H1 (cell line): ENCODE measurements around the gene VEGFC. TPM values are rescaled to one million over a fixed set of nuclear protein-coding genes. Genes with fewer than 3 reads are reported as not detected.

Experiments used
- CTCF ChIA-PET: fragments of 300-600 bp; sonication (Branson Sonifier 250); formaldehyde crosslinking; loops from one replicate; lab custom pipeline; 2021; ENCODE audit not compliant: partially characterized antibody; lab: Charles Lee
- POLR2A ChIA-PET: fragments of 300-600 bp; sonication (Branson Sonifier 250); formaldehyde crosslinking; loops from one replicate; lab custom pipeline; 2021; ENCODE audit warnings: inconsistent platforms; ENCODE audit not compliant: partially characterized antibody; lab: Charles Lee
- DNase-seq, 2 experiments: peaks; one replicate each; pipeline versions ENCODE4 v3.0.0 to v3.0.0-alpha.2; 2010 to 2022; ENCODE audit warnings: low spot score in 2 of 2, low read depth in 1 of 2, mixed read lengths in 1 of 2
- FAIRE-seq: peaks from 2 replicates; lab custom pipeline; 2011; peaks lifted over from hg19 to GRCh38; lab: Jason Lieb, UNC
- H2AFZ ChIP-seq: 2 replicates; pipeline ENCODE4 v1.8.1; 2012; ENCODE audit warnings: low read length, inconsistent platforms
- H2AK5ac ChIP-seq: 2 replicates; pipeline ENCODE4 v1.6.1; 2013; ENCODE audit warnings: low read depth, low read length
- H2BK120ac ChIP-seq: replicated peaks from 2 replicates; pipeline ENCODE3; 2013; ENCODE audit warnings: low read depth, low read length, inconsistent platforms
- H2BK12ac ChIP-seq: 2 replicates; pipeline ENCODE4 v1.6.1; 2013; ENCODE audit warnings: low read depth, low read length
- H2BK15ac ChIP-seq: 2 replicates; pipeline ENCODE4 v1.6.1; 2013; ENCODE audit warnings: low read length
- H2BK20ac ChIP-seq: 2 replicates; pipeline ENCODE4 v1.6.1; 2013; ENCODE audit warnings: low read length
- H2BK5ac ChIP-seq: 2 replicates; pipeline ENCODE4 v1.6.1; 2013; ENCODE audit warnings: low read depth, low read length
- H3K14ac ChIP-seq: 2 replicates; pipeline ENCODE4 v1.6.1; 2013; ENCODE audit warnings: inconsistent platforms; ENCODE audit not compliant: insufficient read length
- H3K18ac ChIP-seq: 2 replicates; pipeline ENCODE4 v1.6.1; 2013; ENCODE audit warnings: low read length; ENCODE audit errors: extremely low read depth
- H3K23ac ChIP-seq: 2 replicates; pipeline ENCODE4 v1.6.1; 2013; ENCODE audit warnings: inconsistent platforms; ENCODE audit not compliant: insufficient read length
- H3K23me2 ChIP-seq: 2 replicates; pipeline ENCODE4 v1.6.1; 2013; ENCODE audit warnings: low read depth, low read length
- H3K27ac ChIP-seq: 2 replicates; pipeline ENCODE4 v1.6.1; 2011; ENCODE audit warnings: low read depth, low read length, inconsistent platforms
- H3K27me3 ChIP-seq, 4 experiments: replicated peaks in 1 of 4; 1 replicate in 1 of 4; 2 replicates in 3 of 4; pipeline versions ENCODE4 v1.6.1 to v1.8.1; 2011 to 2013; ENCODE audit warnings: low read length in 3 of 4, mild to moderate bottlenecking in 3 of 4, inconsistent platforms in 2 of 4, mixed read lengths in 2 of 4, moderate library complexity in 1 of 4; ENCODE audit not compliant: control insufficient read depth in 3 of 4, insufficient read depth in 3 of 4; ENCODE audit errors: extremely low read depth in 1 of 4
- H3K36me3 ChIP-seq, 4 experiments: 2 replicates each; pipeline versions ENCODE4 v1.6.1 to v1.8.1; 2011 to 2013; ENCODE audit warnings: mild to moderate bottlenecking in 4 of 4, low read length in 3 of 4, moderate library complexity in 2 of 4, control low read depth in 1 of 4, inconsistent platforms in 1 of 4; ENCODE audit not compliant: insufficient read depth in 4 of 4, control insufficient read depth in 2 of 4
- H3K4ac ChIP-seq: replicated peaks from 2 replicates; pipeline ENCODE3; 2013; ENCODE audit warnings: low read length, low read depth, mixed read lengths, inconsistent platforms; ENCODE audit not compliant: insufficient read length
- H3K4me1 ChIP-seq, 4 experiments: replicated peaks in 1 of 4; 1 replicate in 1 of 4; 2 replicates in 3 of 4; pipeline versions ENCODE4 v1.6.1 to v1.8.1; 2011 to 2013; ENCODE audit warnings: low read length in 3 of 4, inconsistent platforms in 2 of 4, mixed read lengths in 1 of 4; ENCODE audit not compliant: insufficient read depth in 4 of 4, control insufficient read depth in 3 of 4
- H3K4me2 ChIP-seq, 2 experiments: 2 replicates each; pipeline versions ENCODE4 v1.6.1 to v1.8.1; 2011 to 2013; ENCODE audit warnings: low read depth in 2 of 2, low read length in 2 of 2, control low read depth in 1 of 2, inconsistent platforms in 1 of 2, mild to moderate bottlenecking in 1 of 2; ENCODE audit not compliant: insufficient read depth in 1 of 2
- H3K4me3 ChIP-seq, 4 experiments: fragments of 200-600, 300-600 bp in 1 of 4; sonication (generic), shearing (Covaris generic), sonication (Bioruptor Twin) in 1 of 4; 2 replicates each; pipeline versions ENCODE4 v1.5.1 to v1.8.1; 2011 to 2016; ENCODE audit warnings: low read length in 4 of 4, low read depth in 3 of 4, control low read depth in 2 of 4, inconsistent platforms in 2 of 4, mild to moderate bottlenecking in 2 of 4, mixed read lengths in 1 of 4, moderate library complexity in 1 of 4; ENCODE audit not compliant: insufficient read depth in 2 of 4; ENCODE audit errors: extremely low read depth in 1 of 4
- H3K56ac ChIP-seq: replicated peaks from 2 replicates; pipeline ENCODE3; 2013; ENCODE audit warnings: low read depth, mild to moderate bottlenecking, mixed read lengths, low read length, inconsistent platforms; ENCODE audit not compliant: insufficient read length
- H3K79me1 ChIP-seq: 2 replicates; pipeline ENCODE4 v1.6.1; 2013; ENCODE audit warnings: low read depth, low read length, control low read depth
- H3K79me2 ChIP-seq, 2 experiments: 2 replicates each; pipeline versions ENCODE4 v1.6.1 to v1.8.1; 2012 to 2013; ENCODE audit warnings: low read length in 2 of 2, mild to moderate bottlenecking in 2 of 2, inconsistent platforms in 1 of 2; ENCODE audit not compliant: insufficient read depth in 2 of 2, control insufficient read depth in 1 of 2
- H3K9ac ChIP-seq, 4 experiments: replicated peaks in 1 of 4; 1 replicate in 1 of 4; 2 replicates in 3 of 4; pipeline versions ENCODE4 v1.6.1 to v1.8.1; 2011 to 2013; ENCODE audit warnings: low read depth in 3 of 4, low read length in 3 of 4, control low read depth in 2 of 4, mild to moderate bottlenecking in 2 of 4, moderate library complexity in 2 of 4, inconsistent platforms in 1 of 4; ENCODE audit errors: extremely low read depth in 1 of 4
- H3K9me3 ChIP-seq, 2 experiments: 2 replicates each; pipeline versions ENCODE4 v1.6.1 to v1.8.1; 2012 to 2013; ENCODE audit warnings: mild to moderate bottlenecking in 2 of 2, moderate library complexity in 2 of 2, control low read depth in 1 of 2, inconsistent platforms in 1 of 2, low read depth in 1 of 2, low read length in 1 of 2, mixed read lengths in 1 of 2; ENCODE audit not compliant: insufficient read depth in 2 of 2
- H4K20me1 ChIP-seq, 2 experiments: replicated peaks in 1 of 2; 2 replicates each; pipeline versions ENCODE3 to v1.8.1; 2011 to 2013; ENCODE audit warnings: inconsistent platforms in 2 of 2, low read length in 2 of 2, mild to moderate bottlenecking in 1 of 2; ENCODE audit not compliant: insufficient read depth in 2 of 2, control insufficient read depth in 1 of 2
- H4K5ac ChIP-seq: 2 replicates; pipeline ENCODE4 v1.6.1; 2013; ENCODE audit warnings: low read length, low read depth, mixed read lengths, inconsistent platforms; ENCODE audit not compliant: insufficient read length
- H4K8ac ChIP-seq: 2 replicates; pipeline ENCODE4 v1.8.0; 2013; ENCODE audit warnings: mild to moderate bottlenecking, moderate library complexity, low read length, inconsistent platforms; ENCODE audit not compliant: insufficient read depth; ENCODE audit errors: extremely low read depth
- H4K91ac ChIP-seq: replicated peaks from 2 replicates; pipeline ENCODE3; 2013; ENCODE audit warnings: low read length, mixed read lengths, inconsistent platforms; ENCODE audit not compliant: insufficient read length
- CTBP2 ChIP-seq: IDR thresholded peaks from 2 replicates; pipeline ENCODE4 v1.7.0; 2011; ENCODE audit warnings: borderline replicate concordance, mild to moderate bottlenecking, moderate library complexity, mixed read lengths, low read length; ENCODE audit not compliant: insufficient read depth, insufficient read length
- EP300 ChIP-seq, 2 experiments: IDR thresholded peaks; 1 replicate in 1 of 2; 2 replicates in 1 of 2; pipeline ENCODE4 v1.6.1; 2011 to 2012; ENCODE audit warnings: low read depth in 2 of 2, low read length in 2 of 2, mild to moderate bottlenecking in 2 of 2, borderline replicate concordance in 1 of 2, inconsistent platforms in 1 of 2, moderate library complexity in 1 of 2
- EZH2 ChIP-seq: fragments of 200-600 bp; sonication (generic); IDR thresholded peaks from 2 replicates; pipeline ENCODE4 v1.7.1; 2012; ENCODE audit warnings: low read depth, mild to moderate bottlenecking, moderate library complexity, low read length, inconsistent platforms; ENCODE audit not compliant: severe bottlenecking
- GABPA ChIP-seq: IDR thresholded peaks from 2 replicates; pipeline ENCODE4 v1.6.1; 2011; ENCODE audit warnings: mild to moderate bottlenecking, low read length, moderate library complexity, borderline replicate concordance; ENCODE audit not compliant: insufficient read depth
- JUN ChIP-seq: IDR thresholded peaks from 2 replicates; pipeline ENCODE4 v1.6.1; 2011; ENCODE audit warnings: low read depth, mild to moderate bottlenecking, improper control_type of control experiment, low read length
- NRF1 ChIP-seq: IDR thresholded peaks from 2 replicates; pipeline ENCODE4 v1.6.1; 2011; ENCODE audit warnings: mild to moderate bottlenecking, low read depth, low read length, improper control_type of control experiment
- SAP30 ChIP-seq: fragments of 300-600 bp; sonication (generic); IDR thresholded peaks from 2 replicates; pipeline ENCODE4 v1.7.1; 2012; ENCODE audit warnings: low read length, moderate library complexity, mild to moderate bottlenecking, inconsistent platforms; ENCODE audit not compliant: insufficient read depth, insufficient replicate concordance
- TAF7 ChIP-seq: optimal IDR thresholded peaks from 2 replicates; pipeline ENCODE3; 2011; ENCODE audit warnings: low read depth, mild to moderate bottlenecking, inconsistent platforms, low read length, moderate library complexity, borderline replicate concordance
- WGBS, 2 experiments: shearing (Covaris generic) in 1 of 2; methylation state at CpG; one replicate each; pipeline versions ENCODE4 v1.1.6 to v1.1.7; 2013 to 2015; ENCODE audit warnings: low lambda C conversion rate in 2 of 2, mixed read lengths in 2 of 2, inconsistent platforms in 1 of 2, low coverage in 1 of 2, missing lambda C conversion rate in 1 of 2; ENCODE audit not compliant: insufficient replicate concordance in 2 of 2, insufficient coverage in 1 of 2, insufficient read length in 1 of 2; ENCODE audit errors: extremely low coverage in 1 of 2, missing lambda C conversion rate in 1 of 2; 5-methylcytosine and 5-hydroxymethylcytosine counted together
- polyA plus RNA-seq, 7 experiments: library from polyadenylated mRNA; depleted of rRNA in 3 of 7; stranded (reverse) in 5 of 7; unstranded in 2 of 7; fragments of >200 nt in 5 of 7; fragments of 200-250 nt in 2 of 7; gene quantifications; 1 replicate in 5 of 7; 2 replicates in 1 of 7; 4 replicates in 1 of 7; pipeline versions ENCODE4 v1.2.1 to v1.2.3, GENCODE V29; 2011 to 2013; ENCODE audit warnings: missing spikeins in 2 of 7, mixed read lengths in 2 of 7
- total RNA-seq: library from RNA; stranded (reverse); fragmentation: NEBNext Ultra II Directional; extraction: Animal tissue kit (Norgen Biotek cat#: 25700); gene quantifications from 2 replicates; pipeline ENCODE4 v1.2.1, GENCODE V29; 2021
- TF ChIP-seq, protein P1 (sequence below), 3 experiments: IDR thresholded peaks; 1 replicate in 2 of 3; 2 replicates in 1 of 3; pipeline versions ENCODE4 v1.5.1 to v1.6.1; 2011; ENCODE audit warnings: low read length in 3 of 3, mild to moderate bottlenecking in 3 of 3, inconsistent platforms in 2 of 3, low read depth in 1 of 3, moderate library complexity in 1 of 3; ENCODE audit not compliant: insufficient read depth in 1 of 3; ENCODE audit errors: control extremely low read depth in 1 of 3
- TF ChIP-seq, protein P2 (sequence below): IDR thresholded peaks from 2 replicates; pipeline ENCODE4 v1.6.1; 2012; ENCODE audit warnings: inconsistent platforms

The VEGFC gene
- total and polyA plus RNA-seq, 2 of the 8 experiments (the other 6 are each of a cell fraction or from before 2014, with no cell fraction given): 0.53 to 1.4 TPM

DNA sequence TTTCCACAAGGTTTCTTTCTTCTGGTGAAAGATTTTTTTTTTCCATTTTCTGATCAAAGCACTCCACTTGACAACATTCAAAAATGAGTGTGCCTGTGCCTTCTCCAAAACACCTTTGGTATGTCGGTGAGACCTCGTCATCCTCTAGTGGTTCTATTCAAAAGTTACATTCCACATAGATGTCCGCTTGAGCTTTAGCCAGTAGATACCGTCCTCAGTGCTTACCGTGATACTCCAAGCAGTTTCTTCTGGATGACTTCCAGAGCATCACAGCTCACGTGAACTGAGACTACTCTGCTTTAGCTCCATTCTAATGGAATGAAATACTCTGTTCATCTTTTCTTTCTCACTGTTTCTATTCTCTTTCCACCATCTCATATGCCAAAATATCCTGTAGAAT, 38.2 kb upstream of the VEGFC start:
- H3K27me3 ChIP-seq: no peaks in the 10 kb centered on the region
- no peak overlapping the region for H3K4me3 ChIP-seq
- no peak overlapping the region for H2BK5ac ChIP-seq
- H3K79me2 ChIP-seq: no peaks in the 10 kb centered on the region
- H3K23me2 ChIP-seq: no peaks in the 10 kb centered on the region
- H3K9ac ChIP-seq: no peak overlapping the region
- H4K5ac ChIP-seq: no peak overlapping the region
- H3K4me2 ChIP-seq: no peak overlapping the region
- H3K79me1 ChIP-seq: no peaks in the 10 kb centered on the region
- H2BK15ac ChIP-seq: no peak overlapping the region
- no peak overlapping the region for H2BK20ac ChIP-seq
- no peak overlapping the region for H3K18ac ChIP-seq
- no peak overlapping the region for H3K23ac ChIP-seq
- H3K4me1 ChIP-seq: no peaks in the 10 kb centered on the region
- H3K56ac ChIP-seq: no peak overlapping the region
- H2AK5ac ChIP-seq: no peak overlapping the region
- POLR2A ChIA-PET: no interaction called here
- H3K4ac ChIP-seq: no peak overlapping the region
- no peak overlapping the region for H4K91ac ChIP-seq
- CTCF ChIA-PET: interaction anchor here (0.6 to 1.8 kb wide), 3 partner anchors 13 to 216 kb away, joined by 3 to 6 read pairs (median 3); no protein-coding TSS in a partner anchor
- no peak for FAIRE-seq
- H4K20me1 ChIP-seq: no peaks in the 10 kb centered on the region
- DNase-seq: no peak
- no peaks in the 10 kb centered on the region for H3K36me3 ChIP-seq
- H2BK12ac ChIP-seq: no peak overlapping the region
- no peaks in the 10 kb centered on the region for H3K9me3 ChIP-seq
- WGBS, 2 experiments: 85% methylated on average over 6 of the region's 6 CpGs; no CpG with 5 or more reads in 1 of the 2 experiments
- H2AFZ ChIP-seq: no peak overlapping the region
- no peak overlapping the region for H2BK120ac ChIP-seq
- no peak overlapping the region for H3K14ac ChIP-seq
- no peak overlapping the region for H3K27ac ChIP-seq
- no peak overlapping the region for H4K8ac ChIP-seq
- TF ChIP-seq SAP30 (no peak), EP300 (IDR thresholded peaks at IDR 0.05; ENCODE audit: borderline replicate concordance in 1 of 2, low read depth in 2 of 2, low read length in 2 of 2) (no peak), NRF1 (no peak), CTBP2 (no peak), JUN (no peak), EZH2 (no peak), GABPA (no peak), TAF7 (no peak)
- TF ChIP-seq, protein P1, sequence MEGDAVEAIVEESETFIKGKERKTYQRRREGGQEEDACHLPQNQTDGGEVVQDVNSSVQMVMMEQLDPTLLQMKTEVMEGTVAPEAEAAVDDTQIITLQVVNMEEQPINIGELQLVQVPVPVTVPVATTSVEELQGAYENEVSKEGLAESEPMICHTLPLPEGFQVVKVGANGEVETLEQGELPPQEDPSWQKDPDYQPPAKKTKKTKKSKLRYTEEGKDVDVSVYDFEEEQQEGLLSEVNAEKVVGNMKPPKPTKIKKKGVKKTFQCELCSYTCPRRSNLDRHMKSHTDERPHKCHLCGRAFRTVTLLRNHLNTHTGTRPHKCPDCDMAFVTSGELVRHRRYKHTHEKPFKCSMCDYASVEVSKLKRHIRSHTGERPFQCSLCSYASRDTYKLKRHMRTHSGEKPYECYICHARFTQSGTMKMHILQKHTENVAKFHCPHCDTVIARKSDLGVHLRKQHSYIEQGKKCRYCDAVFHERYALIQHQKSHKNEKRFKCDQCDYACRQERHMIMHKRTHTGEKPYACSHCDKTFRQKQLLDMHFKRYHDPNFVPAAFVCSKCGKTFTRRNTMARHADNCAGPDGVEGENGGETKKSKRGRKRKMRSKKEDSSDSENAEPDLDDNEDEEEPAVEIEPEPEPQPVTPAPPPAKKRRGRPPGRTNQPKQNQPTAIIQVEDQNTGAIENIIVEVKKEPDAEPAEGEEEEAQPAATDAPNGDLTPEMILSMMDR (IDR thresholded peaks at IDR 0.05; ENCODE audit: control extremely low read depth in 1 of 3, insufficient read depth in 1 of 3, low read depth in 1 of 3, low read length in 3 of 3): no peak
- TF ChIP-seq, protein P2, sequence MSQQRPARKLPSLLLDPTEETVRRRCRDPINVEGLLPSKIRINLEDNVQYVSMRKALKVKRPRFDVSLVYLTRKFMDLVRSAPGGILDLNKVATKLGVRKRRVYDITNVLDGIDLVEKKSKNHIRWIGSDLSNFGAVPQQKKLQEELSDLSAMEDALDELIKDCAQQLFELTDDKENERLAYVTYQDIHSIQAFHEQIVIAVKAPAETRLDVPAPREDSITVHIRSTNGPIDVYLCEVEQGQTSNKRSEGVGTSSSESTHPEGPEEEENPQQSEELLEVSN: no peak
